ENCODE measurements around the gene CD300A. TPM values are rescaled to one million over a fixed set of nuclear protein-coding genes. Genes with fewer than 3 reads are reported as not detected.

The CD300A gene
- total RNA-seq, 1 experiment from 2014 or later: 0.71 TPM

- Histone ChIP-seq H3K4me1 (ENCODE audit: control insufficient read depth in 1 of 2, insufficient read depth in 2 of 2, low read length in 2 of 2) (peaks cover 4 to 12% of the 10 kb centered on the region in 2 experiments; a peak in 2 of 4 replicates), H3K9me2 (ENCODE audit: insufficient read depth) (no peaks in the 10 kb centered on the region), H4K20me1 (ENCODE audit: insufficient read depth) (no peaks in the 10 kb centered on the region), H3K9ac (ENCODE audit: low read length) (no peak overlapping the region), H3K27ac (ENCODE audit: low read depth, low read length) (no peak overlapping the region), H3K36me3 (ENCODE audit: control insufficient read depth in 1 of 2, insufficient read depth in 2 of 2, low read length in 2 of 2) (no peaks in the 10 kb centered on the region), H3K27me3 (ENCODE audit: insufficient read depth, low read length) (no peaks in the 10 kb centered on the region), H3K79me2 (ENCODE audit: insufficient read depth, low read length) (no peaks in the 10 kb centered on the region), H3K9me3 (ENCODE audit: control insufficient read depth in 1 of 2, insufficient read depth in 1 of 2, low read depth in 1 of 2, low read length in 2 of 2) (no peaks in the 10 kb centered on the region), H3K4me2 (ENCODE audit: low read length) (no peak overlapping the region), H3K4me3 (replicated peaks in 1 of 2; ENCODE audit: low read depth in 1 of 2, low read length in 2 of 2) (no peak overlapping the region), H2AFZ (ENCODE audit: low read depth, low read length, poor library complexity, severe bottlenecking) (no peak overlapping the region)
- TF ChIP-seq ZBTB33 (IDR thresholded peaks at IDR 0.05; ENCODE audit: extremely low read depth, insufficient replicate concordance, low read length) (no peak), ZFX (IDR thresholded peaks at IDR 0.05) (no peak), EZH2phosphoT487 (IDR thresholded peaks at IDR 0.05; ENCODE audit: borderline replicate concordance) (no peak), CEBPB (IDR thresholded peaks at IDR 0.05; ENCODE audit: low read depth) (no peak), ATF3 (IDR thresholded peaks at IDR 0.05) (no peak), SP1 (IDR thresholded peaks at IDR 0.05; ENCODE audit: low read depth) (no peak), TCF7L2 (IDR thresholded peaks at IDR 0.05; ENCODE audit: borderline replicate concordance, extremely low read depth, insufficient read depth, insufficient read length) (no peak), REST (IDR thresholded peaks at IDR 0.05; ENCODE audit: low read depth) (no peak), EZH2 (IDR thresholded peaks at IDR 0.05) (no peak)
- DNase-seq (ENCODE audit: low read depth, low spot score) (no peak), ATAC-seq (no peak)
- intact Hi-C loops (cut with micrococcal nuclease): no loop called here
- ChIA-PET CTCF (interaction anchor here (0.7 to 2.1 kb wide), 3 partner anchors 15 to 159 kb away, joined by 3 to 22 read pairs (median 3); no protein-coding TSS in a partner anchor), RAD21 (ENCODE audit: low non-redundant PET in 1 of 2, low total read pairs in 2 of 2, uncharacterized antibody in 2 of 2, unreplicated experiment in 2 of 2) (interaction anchor here (0.7 to 1.2 kb wide), 3 partner anchors 21 to 92 kb away, joined by 3 to 5 read pairs (median 4); no protein-coding TSS in a partner anchor), POLR2A (no interaction called here)
- no TSS peak for BruUV-seq (replicated peaks)
Observed at GRCh38 chr17:74460241-74460640, 6.2 kb upstream of the CD300A start.
